Osteocyte (in vitro differentiated cells): ENCODE results near the gene TMPRSS9. TPM values are rescaled to one million over a fixed set of nuclear protein-coding genes. Genes with fewer than 3 reads are reported as not detected.
"Not testable (repeated sequence)": the region's sequence is repeated elsewhere in the genome, so short reads cannot be mapped to it uniquely, and the experiment has no call there.

Source experiments
- DNase-seq: peaks from one replicate; pipeline ENCODE4 v3.0.0; 2021; ENCODE audit warnings: mixed read lengths; ENCODE audit not compliant: unreplicated experiment; ENCODE audit errors: extremely low spot score
- H3K27ac Mint-ChIP-seq: one replicate; pipeline ENCODE4 v1.8.0; 2021; ENCODE audit warnings: mild to moderate bottlenecking, mixed read lengths; ENCODE audit not compliant: unreplicated experiment
- H3K27me3 Mint-ChIP-seq: one replicate; pipeline ENCODE4 v1.8.0; 2021; ENCODE audit warnings: mixed read lengths; ENCODE audit not compliant: unreplicated experiment
- H3K36me3 Mint-ChIP-seq: one replicate; pipeline ENCODE4 v1.8.0; 2021; ENCODE audit warnings: mixed read lengths; ENCODE audit not compliant: unreplicated experiment
- H3K4me1 Mint-ChIP-seq: one replicate; pipeline ENCODE4 v1.8.0; 2021; ENCODE audit warnings: mixed read lengths; ENCODE audit not compliant: unreplicated experiment
- H3K4me3 Mint-ChIP-seq: one replicate; pipeline ENCODE4 v1.8.0; 2021; ENCODE audit warnings: mild to moderate bottlenecking, moderate library complexity, mixed read lengths; ENCODE audit not compliant: unreplicated experiment
- H3K9me3 Mint-ChIP-seq: one replicate; pipeline ENCODE4 v1.8.0; 2021; ENCODE audit warnings: mixed read lengths; ENCODE audit not compliant: unreplicated experiment
- CTCF ChIP-seq: fragments of 200-600 bp; sonication (generic); IDR thresholded peaks from 2 replicates; pipeline ENCODE4 v1.5.0; 2021; ENCODE audit warnings: antibody characterized with exemption, mild to moderate bottlenecking, moderate library complexity
- total RNA-seq: library from RNA; stranded (reverse); gene quantifications from 2 replicates; pipeline ENCODE4 v1.2.1, GENCODE V29; 2021

The TMPRSS9 gene
- total RNA-seq, 1 donor from 2014 or later, result 0.08 TPM

- Mint-ChIP-seq H3K4me3 (peak overlapping the region; percentile 77), H3K27me3 (no peaks in the 10 kb centered on the region), H3K4me1 (peaks cover 18% of the 10 kb centered on the region), H3K36me3 (no peaks in the 10 kb centered on the region), H3K27ac (peak overlapping the region; percentile 27), H3K9me3 (no peaks in the 10 kb centered on the region)
- TF ChIP-seq CTCF, result no peak
- peak; percentile 85 for DNase-seq
Measured at GRCh38 chr19:2455851-2456570, 95.9 kb downstream of the TMPRSS9 start.

DNA sequence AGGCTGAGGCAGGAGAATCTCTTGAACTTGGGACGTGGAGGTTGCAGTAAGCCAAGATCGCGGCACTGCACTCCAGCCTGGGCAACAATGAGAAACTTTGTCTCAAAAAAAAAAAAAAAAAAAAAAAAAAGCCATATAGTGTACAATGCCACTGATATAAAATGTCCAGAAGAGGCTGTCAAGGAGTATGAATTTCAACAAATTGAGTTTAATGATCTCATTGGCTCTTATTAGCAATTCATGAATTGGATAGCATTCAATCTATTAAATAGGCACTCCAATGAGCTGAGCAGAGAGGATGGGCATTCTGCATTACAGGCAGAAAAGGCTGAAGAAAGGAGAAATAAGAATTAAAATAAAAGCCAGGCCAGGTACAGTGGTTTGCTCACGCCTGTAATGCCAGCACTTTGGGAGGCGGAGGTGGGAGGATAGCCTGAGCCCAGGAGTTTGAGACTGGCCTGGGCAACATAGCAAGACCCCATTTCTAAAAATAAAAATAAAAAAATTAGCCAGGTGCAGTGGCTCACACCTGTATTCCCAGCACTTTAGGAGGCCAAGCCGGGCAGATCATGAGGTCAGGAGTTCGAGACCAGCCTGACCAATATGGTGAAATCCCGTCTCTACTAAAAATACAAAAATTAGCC is 97.5 kb downstream of the TMPRSS9 start:
- TF ChIP-seq CTCF, result no peak
- H3K4me1 Mint-ChIP-seq, result peaks cover 27% of the 10 kb centered on the region
- no peak for DNase-seq
- H3K4me3 Mint-ChIP-seq, result peak overlapping the region; percentile 76
- H3K27me3 Mint-ChIP-seq, result no peaks in the 10 kb centered on the region
- no peaks in the 10 kb centered on the region for H3K36me3 Mint-ChIP-seq
- peak overlapping the region; percentile 92 for H3K27ac Mint-ChIP-seq
- H3K9me3 Mint-ChIP-seq, result no peaks in the 10 kb centered on the region

- Mint-ChIP-seq H3K36me3 (no peaks in the 10 kb centered on the region), H3K27me3 (no peaks in the 10 kb centered on the region), H3K27ac (no peak overlapping the region), H3K9me3 (no peaks in the 10 kb centered on the region), H3K4me1 (peaks cover 31% of the 10 kb centered on the region), H3K4me3 (no peak overlapping the region)
- no peak for DNase-seq
- TF ChIP-seq CTCF, result no peak
Measured at GRCh38 chr19:2458054-2458453, 98.0 kb downstream of the TMPRSS9 start.

- H3K27me3 Mint-ChIP-seq, DNase-seq, H3K27ac Mint-ChIP-seq, H3K9me3 Mint-ChIP-seq, H3K4me3 Mint-ChIP-seq, H3K36me3 Mint-ChIP-seq: not testable (repeated sequence)
- H3K4me1 Mint-ChIP-seq, result peaks cover 34% of the 10 kb centered on the region
Measured at GRCh38 chr19:2458776-2459175, 98.7 kb downstream of the TMPRSS9 start.

DNA sequence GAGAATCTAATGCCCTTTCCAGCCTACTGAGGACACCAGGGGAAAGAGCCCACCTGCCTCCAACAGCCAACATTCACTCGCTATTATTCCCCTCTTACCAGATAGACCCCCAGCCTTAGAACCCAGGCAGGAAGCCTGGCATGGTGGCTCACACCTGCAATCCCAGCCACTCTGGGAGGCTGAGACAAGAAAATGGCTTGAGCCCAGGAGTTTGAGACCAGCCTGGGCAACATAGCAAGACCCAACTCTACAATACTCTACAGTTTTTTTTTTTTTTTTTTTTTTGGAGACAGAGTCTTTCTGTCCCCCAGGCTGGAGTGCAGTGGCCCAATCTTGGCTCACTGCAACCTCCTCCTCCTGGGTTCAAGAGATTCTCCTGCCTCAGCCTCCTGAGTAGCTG is 100.2 kb downstream of the TMPRSS9 start:
- Mint-ChIP-seq H3K27me3 (no peaks in the 10 kb centered on the region), H3K36me3 (no peaks in the 10 kb centered on the region), H3K27ac (no peak overlapping the region), H3K4me3 (no peak overlapping the region), H3K9me3 (no peaks in the 10 kb centered on the region), H3K4me1 (peaks cover 28% of the 10 kb centered on the region)
- DNase-seq, result no peak
- no peak for TF ChIP-seq CTCF
